ENCODE data around the gene SZRD1. TPM values are rescaled to one million over a fixed set of nuclear protein-coding genes. Genes with fewer than 3 reads are reported as not detected.

Gene SZRD1
- total RNA-seq, 2 experiments from 2014 or later: 115 to 120 TPM

- Histone ChIP-seq H3K36me3 (ENCODE audit: insufficient read depth, low read length) (no peaks in the 10 kb centered on the region), H3K27ac (ENCODE audit: low read depth in 1 of 2, low read length in 2 of 2) (no peak overlapping the region), H3K27me3 (ENCODE audit: control insufficient read depth in 1 of 2, insufficient read depth in 2 of 2, low read length in 2 of 2) (no peaks in the 10 kb centered on the region), H3K9me3 (ENCODE audit: control insufficient read depth in 1 of 2, insufficient read depth in 1 of 2, low read length in 2 of 2) (no peaks in the 10 kb centered on the region), H3K4me1 (ENCODE audit: insufficient read depth, low read length) (peaks cover 24% of the 10 kb centered on the region), H3K4me3 (ENCODE audit: low read length) (no peak overlapping the region)
- ChIA-PET POLR2A (no interaction called here), CTCF (no interaction called here)
- Mint-ChIP-seq H3K4me3 (no peak overlapping the region), H3K27ac (no peak overlapping the region), H3K4me1 (ENCODE audit: low read depth) (peaks cover 13% of the 10 kb centered on the region), H3K27me3 (no peaks in the 10 kb centered on the region), H3K36me3 (ENCODE audit: low read depth) (no peaks in the 10 kb centered on the region), H3K9me3 (no peaks in the 10 kb centered on the region)
- intact Hi-C loops (cut with DNase I, micrococcal nuclease): no loop called here
- no peak for ATAC-seq (ENCODE audit: poor library complexity)
- no peak for DNase-seq
- TF ChIP-seq CTCF (IDR thresholded peaks at IDR 0.05): no peak
These were observed 58.3 kb downstream of the SZRD1 start for GRCh38 chr1:16425125-16426025.

DNA sequence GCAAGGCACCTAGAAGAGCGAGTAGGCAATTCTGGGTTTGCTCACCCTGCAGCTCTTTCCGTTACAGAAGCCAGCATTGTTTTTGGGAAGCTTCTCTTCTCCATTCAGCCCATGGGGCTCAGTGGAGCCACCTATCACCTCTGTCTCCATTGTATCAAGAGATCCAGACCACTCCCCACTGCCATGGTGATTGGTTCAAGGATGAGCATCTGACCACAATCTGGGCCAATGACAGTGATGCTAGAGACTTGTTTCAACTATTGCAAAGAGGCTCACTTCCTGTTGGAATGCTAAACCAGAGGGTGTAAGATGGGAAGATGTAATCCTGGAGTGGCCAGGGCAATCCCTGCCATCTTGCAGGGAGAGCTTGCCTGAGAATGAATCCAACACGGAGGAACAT, 63.6 kb downstream of the SZRD1 start:
- ChIA-PET CTCF (interaction anchor here (0.6 kb wide), 1 partner anchor 122 kb away, joined by 4 read pairs; no protein-coding TSS in a partner anchor), POLR2A (no interaction called here)
- intact Hi-C loops (cut with DNase I, micrococcal nuclease): no loop called here
- no peaks in the 10 kb centered on the region for H3K36me3 Mint-ChIP-seq (ENCODE audit: low read depth)
- DNase-seq (no peak), ATAC-seq (ENCODE audit: poor library complexity) (no peak)
- Histone ChIP-seq H3K27ac (ENCODE audit: low read depth in 1 of 2, low read length in 2 of 2) (no peak overlapping the region), H3K4me3 (ENCODE audit: low read length) (no peak overlapping the region), H3K4me1 (ENCODE audit: insufficient read depth, low read length) (no peaks in the 10 kb centered on the region), H3K9me3 (ENCODE audit: control insufficient read depth in 1 of 2, insufficient read depth in 1 of 2, low read length in 2 of 2) (no peaks in the 10 kb centered on the region), H3K27me3 (ENCODE audit: control insufficient read depth in 1 of 2, insufficient read depth in 2 of 2, low read length in 2 of 2) (peaks cover 0 to 2% of the 10 kb centered on the region in 2 experiments), H3K36me3 (ENCODE audit: insufficient read depth, low read length) (no peaks in the 10 kb centered on the region)
- no peak for TF ChIP-seq CTCF (IDR thresholded peaks at IDR 0.05)
- no peaks in the 10 kb centered on the region for H3K27me3 Mint-ChIP-seq
- H3K27ac Mint-ChIP-seq: no peak overlapping the region
- H3K9me3 Mint-ChIP-seq: no peaks in the 10 kb centered on the region
- no peak overlapping the region for H3K4me3 Mint-ChIP-seq
- H3K4me1 Mint-ChIP-seq (ENCODE audit: low read depth): no peaks in the 10 kb centered on the region

GRCh38 chr1:16433030-16433429, 66.0 kb downstream of the SZRD1 start:
- Mint-ChIP-seq H3K27me3 (no peaks in the 10 kb centered on the region), H3K4me3 (no peak overlapping the region), H3K4me1 (ENCODE audit: low read depth) (no peaks in the 10 kb centered on the region), H3K36me3 (ENCODE audit: low read depth) (no peaks in the 10 kb centered on the region), H3K9me3 (no peaks in the 10 kb centered on the region), H3K27ac (no peak overlapping the region)
- POLR2A ChIA-PET: no interaction called here
- CTCF ChIA-PET: no interaction called here
- no peaks in the 10 kb centered on the region for H3K4me1 ChIP-seq (ENCODE audit: insufficient read depth, low read length)
- intact Hi-C loops (cut with DNase I, micrococcal nuclease): no loop called here
- no peak overlapping the region for H3K27ac ChIP-seq (ENCODE audit: low read depth in 1 of 2, low read length in 2 of 2)
- H3K36me3 ChIP-seq (ENCODE audit: insufficient read depth, low read length): no peaks in the 10 kb centered on the region
- DNase-seq: no peak
- no peak for TF ChIP-seq CTCF (IDR thresholded peaks at IDR 0.05)
- peaks cover 0 to 2% of the 10 kb centered on the region in 2 experiments for H3K27me3 ChIP-seq (ENCODE audit: control insufficient read depth in 1 of 2, insufficient read depth in 2 of 2, low read length in 2 of 2)
- no peaks in the 10 kb centered on the region for H3K9me3 ChIP-seq (ENCODE audit: control insufficient read depth in 1 of 2, insufficient read depth in 1 of 2, low read length in 2 of 2)
- ATAC-seq (ENCODE audit: poor library complexity): no peak
- no peak overlapping the region for H3K4me3 ChIP-seq (ENCODE audit: low read length)
